NCI-H128 (cell line): Measurements from ENCODE around the gene PRR7.
"Not testable (repeated sequence)": the region's sequence is repeated elsewhere in the genome, so short reads cannot be mapped to it uniquely, and the experiment has no call there.

ENCODE experiments used
- DNase-seq: peaks from one replicate; lab custom pipeline; 2025; ENCODE audit not compliant: unreplicated experiment; lab: John Stamatoyannopoulos, UW

The PRR7 gene

DNA sequence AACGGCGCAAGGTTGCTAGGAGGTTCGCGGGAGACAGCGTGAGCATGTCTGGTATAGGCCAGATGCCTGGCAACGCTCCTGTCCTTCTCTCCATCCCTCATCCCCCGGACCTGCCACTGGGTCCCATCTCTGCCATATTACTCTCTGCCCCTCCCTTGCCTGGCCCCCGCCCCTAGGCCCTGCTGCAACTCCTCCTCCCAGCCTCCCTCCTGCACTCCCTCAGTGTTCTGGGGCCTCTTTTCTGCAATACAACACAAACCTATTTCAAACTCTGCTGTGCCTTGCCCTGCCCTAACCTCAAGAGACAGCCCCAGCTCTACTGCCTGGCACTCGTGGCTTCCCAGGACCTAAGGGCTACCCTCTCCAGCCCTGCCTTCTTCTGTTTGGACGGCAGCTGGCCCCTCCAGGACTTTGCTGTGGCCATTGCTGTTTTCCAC lies 35.8 kb downstream of the PRR7 start:
- no peak for DNase-seq

DNA sequence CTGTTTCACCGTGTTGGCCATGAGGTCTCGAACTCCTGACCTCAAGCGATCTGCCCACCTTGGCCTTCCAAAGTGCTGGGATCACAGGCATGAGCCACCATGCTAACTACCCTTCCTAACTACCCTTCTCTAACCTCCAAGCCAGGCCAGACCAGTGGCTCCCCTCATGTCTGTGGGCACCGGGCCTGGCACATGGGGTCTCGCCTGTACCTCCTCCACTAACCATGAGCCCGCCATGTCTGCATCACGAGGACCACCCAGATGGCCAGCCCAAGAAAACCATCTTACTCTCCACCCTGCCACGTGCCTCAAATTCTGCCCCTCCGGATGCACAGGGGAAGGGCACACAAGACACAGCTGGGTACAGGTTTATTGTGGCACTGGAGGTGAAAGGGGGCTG lies 36.4 kb downstream of the PRR7 start:
- no peak for DNase-seq

DNA sequence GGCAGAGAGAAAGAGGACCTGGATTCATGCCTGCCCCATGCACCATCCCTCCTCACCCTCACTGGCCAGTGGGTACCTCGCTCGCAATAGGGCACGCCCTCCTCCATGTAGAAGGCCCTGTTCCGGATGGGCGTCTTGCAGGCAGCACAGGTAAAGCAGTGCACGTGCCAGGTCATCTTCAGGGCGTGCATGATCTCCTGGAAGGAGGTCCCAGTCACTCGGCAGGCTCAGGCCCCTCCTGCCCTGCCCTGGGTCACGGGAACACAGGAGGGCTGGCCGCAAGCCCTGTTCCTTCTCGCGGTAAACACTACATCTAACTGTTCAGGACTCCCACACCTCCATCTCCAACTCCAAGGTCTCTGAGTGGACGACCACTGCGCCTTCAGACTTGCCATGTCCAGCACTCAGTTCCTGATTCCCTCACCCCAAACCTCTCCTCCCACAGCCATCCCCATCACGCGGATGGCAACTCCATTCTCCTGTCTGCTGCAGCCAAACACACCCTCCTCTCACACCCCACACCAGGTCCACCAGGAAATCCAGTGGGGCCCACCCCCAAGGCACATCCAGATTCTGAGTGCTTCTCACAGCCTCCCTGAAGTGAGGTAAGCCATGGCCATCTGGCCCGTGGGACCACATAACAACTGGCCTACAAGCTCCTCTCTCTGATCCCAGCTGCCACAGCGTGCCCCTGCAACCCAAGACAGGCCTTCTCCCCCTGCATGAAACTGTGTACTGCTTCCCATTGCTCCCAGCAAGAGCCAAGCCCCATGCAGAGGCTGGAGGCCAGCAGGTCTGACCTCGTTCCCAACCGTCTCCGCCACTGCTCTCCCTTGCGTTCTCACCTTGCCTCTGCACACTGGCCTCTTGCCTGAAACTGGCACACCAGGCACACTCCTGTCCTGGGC lies 37.6 kb downstream of the PRR7 start:
- DNase-seq = no peak

DNA sequence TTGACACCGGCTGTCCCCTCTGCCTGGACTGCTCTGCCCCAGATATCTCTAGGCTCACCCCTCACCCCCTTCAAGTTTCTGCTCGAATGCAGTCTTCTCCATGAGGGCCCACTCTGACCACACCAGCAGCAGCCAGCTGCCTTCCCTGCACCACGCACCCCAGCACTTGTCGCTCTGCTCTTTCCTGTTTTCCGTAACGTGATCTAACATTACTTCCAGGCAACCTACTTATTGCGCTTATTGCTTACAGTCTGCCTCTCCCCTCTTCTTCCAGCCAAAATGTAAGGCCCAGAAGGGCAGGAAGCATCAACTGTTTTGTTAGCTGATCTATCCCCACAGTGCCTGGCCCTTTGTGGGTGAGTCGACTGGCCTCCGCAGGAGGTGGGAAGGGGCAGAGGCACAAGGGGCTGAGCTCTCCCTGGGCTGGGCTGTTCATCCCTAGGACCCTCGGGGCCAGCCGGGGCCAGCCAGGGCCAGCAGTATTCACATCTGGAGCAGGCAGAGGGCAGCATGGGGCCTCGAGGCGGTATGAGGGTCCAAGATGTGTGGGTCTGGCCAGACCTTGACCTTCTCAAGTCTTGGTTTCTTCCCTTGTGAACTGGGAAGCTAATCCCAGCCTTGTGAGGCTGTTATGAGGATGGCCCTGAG lies 38.4 kb downstream of the PRR7 start:
- no peak for DNase-seq

DNA sequence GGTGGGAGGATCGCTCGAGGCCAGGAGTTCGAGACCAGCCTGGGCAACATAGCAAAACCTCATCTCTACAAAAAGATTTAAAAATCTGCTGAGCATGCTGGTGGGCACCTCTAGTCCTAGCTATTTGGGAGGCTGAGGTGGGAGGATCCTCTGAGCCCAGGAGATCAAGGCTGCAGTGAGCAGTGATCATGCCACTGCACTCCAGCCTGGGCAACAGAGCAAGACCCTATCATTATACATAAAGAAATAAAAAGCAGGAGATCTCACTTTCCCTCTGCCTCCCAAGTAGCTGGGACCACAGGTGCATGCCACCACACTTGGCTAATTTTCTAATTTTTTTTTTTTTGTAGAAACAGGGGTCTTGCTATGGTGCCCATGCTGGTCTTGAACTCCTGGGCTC lies 39.1 kb downstream of the PRR7 start:
- not testable (repeated sequence) for DNase-seq

DNA sequence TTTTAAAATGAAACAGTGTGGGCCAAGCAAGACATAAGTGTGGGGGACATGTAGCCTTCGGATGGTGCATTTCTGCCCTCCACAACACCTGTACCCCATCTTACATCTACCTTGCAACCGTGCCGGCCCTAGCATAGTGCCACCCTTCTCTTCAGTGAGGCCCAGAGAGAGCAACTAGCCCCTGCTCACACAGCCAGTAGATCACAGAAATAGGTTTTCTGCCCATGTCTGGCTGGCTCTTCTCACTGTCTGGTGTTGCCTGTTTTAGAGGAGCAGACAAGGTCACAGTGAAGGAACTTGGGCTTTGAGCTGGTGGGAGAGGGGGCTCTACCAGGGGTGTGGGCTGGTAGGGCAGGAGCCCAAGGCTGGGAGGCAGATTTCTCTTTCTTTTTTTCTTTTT lies 39.6 kb downstream of the PRR7 start:
- DNase-seq = no peak

DNA sequence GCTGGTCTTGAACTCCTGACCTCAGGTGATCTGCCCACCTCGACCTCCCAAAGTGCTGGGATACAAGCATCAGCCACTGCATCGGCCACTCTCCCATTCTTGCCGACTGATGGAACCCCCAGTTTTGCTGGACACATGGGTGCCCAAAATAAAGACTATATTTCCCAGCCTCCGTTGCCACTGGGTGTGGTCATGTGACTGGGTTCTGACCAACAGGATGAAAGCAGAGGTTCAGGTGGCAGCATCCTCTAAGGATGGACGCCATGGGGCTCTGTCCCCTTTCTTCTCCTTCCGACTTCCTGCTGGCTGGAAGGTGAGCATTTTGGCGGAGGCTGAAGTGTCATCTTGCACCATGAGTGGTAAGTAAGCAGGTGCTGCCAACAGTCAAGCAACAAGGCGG lies 40.5 kb downstream of the PRR7 start:
- DNase-seq = no peak

DNA sequence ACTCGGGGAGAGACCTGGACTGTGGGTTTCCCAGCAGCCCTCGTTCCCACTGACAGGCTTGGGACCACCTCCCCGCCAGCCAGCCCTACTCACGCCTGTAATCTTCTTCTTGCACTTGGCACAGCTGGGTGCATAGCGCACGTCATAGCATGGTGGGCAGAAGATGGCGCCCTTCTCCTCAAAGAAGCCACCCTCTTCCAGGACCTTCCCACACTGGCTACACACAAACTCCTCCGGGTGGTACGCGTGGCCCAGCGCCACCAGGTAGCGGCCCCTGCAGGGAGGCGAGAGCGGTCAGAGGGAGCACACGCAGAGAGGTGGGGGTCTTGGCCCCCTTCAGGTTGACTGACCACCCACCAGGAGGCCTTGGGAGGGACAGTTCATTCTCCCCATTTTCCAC lies 41.4 kb downstream of the PRR7 start:
- DNase-seq = no peak

DNA sequence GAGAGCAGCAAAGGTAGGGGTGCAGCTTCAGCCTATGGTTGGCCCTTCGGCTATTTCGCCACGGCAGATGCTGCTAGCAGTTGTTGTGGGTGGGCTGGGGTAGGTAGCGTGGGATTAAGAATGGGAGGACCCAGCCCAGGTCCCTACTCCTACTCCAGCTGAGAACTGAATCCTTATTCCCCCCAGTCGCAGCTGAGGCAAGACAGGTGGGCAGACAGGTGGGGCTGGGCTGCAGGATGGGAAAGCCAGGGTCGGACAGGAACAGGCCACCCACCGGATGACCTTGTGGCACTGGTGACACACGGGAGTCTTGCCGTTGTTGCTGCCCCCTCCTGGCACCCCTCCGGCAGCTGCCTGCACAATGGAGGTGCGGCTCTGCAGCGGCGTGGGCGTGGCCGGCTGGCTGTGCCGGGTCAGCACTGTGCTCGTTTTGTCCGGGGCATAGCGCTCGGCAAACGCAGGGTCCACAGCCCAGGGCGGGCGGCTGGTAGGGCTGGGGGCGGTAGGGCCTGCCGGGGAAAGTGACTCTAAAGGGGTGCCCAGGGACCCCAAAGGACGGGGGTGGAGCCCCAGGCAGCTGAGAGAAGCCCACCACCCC lies 42.6 kb downstream of the PRR7 start:
- no peak for DNase-seq

GRCh38 chr5:177490311-177490991 lies 43.8 kb downstream of the PRR7 start:
- no peak for DNase-seq

DNA sequence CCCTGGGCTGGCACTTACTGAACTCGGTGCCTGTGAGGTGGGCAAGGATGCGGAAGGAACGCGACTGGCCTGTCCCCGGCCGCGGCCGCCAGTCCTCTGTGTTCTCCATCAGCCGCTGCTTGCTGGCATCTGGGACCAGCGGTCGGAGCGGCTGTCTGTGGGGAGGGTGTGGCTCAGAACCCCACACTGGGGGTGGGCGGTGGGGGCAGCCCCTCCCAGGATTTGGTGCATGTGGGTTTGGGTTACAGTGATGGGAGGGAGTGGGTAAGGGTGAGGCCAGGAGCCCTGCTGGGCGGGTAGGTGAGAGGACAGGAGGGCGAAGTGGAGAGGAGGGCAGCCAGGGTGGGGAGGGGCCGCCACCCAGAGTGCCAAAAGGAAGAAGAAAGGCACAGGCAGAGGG lies 44.4 kb downstream of the PRR7 start:
- no peak for DNase-seq

GRCh38 chr5:177491429-177491945 lies 44.9 kb downstream of the PRR7 start:
- DNase-seq = no peak

DNA sequence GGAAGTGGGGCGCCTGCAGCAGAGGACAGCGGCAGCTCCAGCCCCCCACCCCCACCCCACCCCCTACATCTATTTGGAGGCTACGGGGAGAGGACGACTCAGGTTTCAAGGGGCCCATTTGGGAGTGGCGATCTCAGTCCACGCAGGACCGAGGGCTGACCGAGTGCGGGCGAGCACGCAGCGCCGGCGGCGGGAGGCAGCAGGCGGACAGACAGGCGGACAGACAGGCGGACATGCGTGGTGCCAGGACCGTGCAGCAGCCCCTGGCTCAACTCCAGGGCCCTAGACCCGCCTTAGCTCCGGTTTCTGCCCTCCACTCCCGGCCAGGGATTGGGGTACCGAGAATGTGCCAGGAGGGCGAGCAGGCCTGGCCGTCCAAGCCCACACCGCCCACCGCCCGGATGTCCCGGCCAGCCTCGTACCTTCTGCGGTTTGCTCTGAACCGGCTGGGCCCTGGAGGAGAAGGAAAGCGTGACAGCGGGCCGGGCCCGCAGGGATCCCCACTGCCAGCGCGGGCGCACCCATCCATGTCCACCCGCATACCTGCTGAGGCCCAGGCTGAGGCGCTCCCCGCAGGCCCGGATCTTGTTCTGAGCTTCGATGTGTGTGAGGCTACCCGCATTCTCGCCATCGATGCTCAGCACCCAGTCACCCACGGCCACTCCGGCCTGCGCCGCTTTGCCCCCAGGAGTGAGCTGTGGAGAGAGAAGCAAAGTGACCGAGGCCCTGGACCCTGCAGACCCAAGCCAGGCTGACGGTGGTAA lies 45.6 kb downstream of the PRR7 start:
- no peak for DNase-seq

- no peak for DNase-seq
These were observed 46.2 kb downstream of the PRR7 start for GRCh38 chr5:177492841-177493240.

DNA sequence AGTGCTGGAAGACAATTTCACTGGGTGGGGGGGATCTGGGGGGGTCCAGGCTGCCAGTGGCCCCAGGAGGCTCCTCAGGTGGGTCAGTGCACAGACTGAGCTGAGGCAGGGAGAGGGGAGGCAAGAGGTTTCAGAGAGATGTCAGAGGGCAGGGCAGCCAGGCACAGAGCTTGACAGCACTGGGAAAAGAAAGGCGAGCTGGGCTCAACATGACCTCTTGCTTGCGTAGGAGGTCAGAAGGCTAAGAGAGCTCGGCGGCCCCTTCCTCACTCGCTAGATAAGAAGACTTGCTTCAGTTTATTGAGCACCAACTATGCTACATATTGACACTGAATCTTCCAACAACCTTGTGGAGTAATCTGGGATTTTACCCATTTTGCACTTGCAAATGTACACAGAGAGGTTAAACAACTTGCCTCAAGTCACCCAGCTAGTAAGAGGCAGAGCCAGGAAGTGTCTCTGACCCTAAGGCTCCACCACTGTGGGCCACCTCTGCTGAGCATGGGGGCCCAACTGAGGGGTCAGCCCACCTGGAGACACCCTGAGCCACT lies 47.3 kb downstream of the PRR7 start:
- no peak for DNase-seq

DNA sequence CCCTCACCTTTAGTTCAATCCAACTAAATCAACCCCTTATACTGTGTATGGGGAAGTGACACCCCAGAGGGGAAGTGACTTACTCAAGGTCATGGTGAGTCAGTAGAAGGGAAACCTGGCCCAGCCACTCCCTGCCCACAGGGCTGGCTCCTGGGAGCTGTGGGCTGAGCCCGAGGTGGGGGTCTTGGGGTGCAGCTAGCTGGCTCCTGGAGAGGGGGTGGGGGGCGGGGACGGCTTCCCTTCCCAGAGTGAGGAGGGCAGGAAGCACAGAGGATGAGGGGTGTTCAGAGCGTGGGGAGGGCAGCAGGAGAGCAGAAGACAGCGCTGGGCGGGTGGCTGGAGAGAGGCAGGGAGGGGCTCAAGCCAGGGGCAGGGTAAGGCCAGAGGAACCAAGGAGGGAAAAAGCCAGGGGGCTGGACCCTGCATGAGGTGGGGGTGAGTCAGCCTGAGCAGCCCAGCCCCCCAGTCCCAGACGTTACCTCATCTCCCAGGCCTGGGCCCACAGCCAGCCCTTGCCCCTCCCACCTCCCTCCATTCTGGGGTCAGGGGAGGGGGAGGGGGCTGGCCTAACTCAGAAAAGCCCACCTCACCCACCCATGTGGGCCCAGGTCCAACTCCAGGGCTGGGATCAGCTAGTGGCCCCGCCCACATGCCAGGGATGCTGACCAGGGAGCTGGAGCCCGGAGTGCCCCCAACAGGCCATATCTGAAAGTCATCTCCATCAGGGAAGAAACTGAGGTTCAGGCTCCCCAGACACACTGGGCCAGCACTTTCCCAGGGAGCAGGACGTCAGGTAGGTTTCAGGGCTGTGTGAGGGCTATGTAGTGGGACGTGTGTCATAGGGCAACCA lies 48.0 kb downstream of the PRR7 start:
- no peak for DNase-seq

GRCh38 chr5:177495243-177496060 lies 48.8 kb downstream of the PRR7 start:
- no peak for DNase-seq

DNA sequence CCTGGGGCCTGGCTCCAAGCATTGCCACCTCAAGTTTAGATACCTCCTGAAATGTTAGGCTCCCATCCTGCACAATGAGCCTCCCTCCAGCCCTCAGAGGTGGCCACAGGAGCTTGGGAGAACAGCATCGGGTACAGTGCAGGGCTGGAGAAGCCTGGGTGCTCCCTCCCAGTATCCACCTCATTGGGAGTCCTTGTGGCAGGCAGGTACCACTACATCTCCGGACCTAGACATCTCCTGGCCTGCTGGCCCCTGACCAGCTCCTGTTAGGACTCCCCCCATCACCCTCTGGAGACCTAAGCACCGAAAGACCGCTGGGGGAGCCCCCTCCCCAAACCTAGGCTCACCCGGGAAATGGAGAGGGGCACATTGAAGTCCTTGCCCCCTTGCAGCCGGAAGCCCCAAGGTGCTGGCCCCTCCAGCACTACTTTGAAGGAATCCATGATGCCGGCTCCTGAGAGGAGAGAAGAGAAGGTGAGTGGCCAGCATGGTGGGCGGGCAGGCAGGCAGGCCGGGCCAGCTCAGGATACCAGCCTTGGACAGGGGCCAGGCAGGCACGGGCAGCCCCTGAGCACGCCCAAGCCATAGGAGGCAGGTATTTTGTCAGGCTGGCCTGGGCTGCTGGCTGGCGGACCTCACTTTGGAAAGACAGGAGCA lies 49.6 kb downstream of the PRR7 start:
- no peak for DNase-seq
